Stimulated activated CD8-positive, alpha-beta memory T cell treated with anti-CD3 and anti-CD28 coated beads, Interleukin-7, amount 100 ng/mL, for 48 hours (primary cell): ENCODE measurements around the gene C2orf68.
A peak's percentile ranks its signal among the peaks of the same experiment; 100 is the strongest.
"Not testable (repeated sequence)": the region's sequence is repeated elsewhere in the genome, so short reads cannot be mapped to it uniquely, and the experiment has no call there.

Source experiments
- DNase-seq, 2 donors: peaks; one replicate each; pipeline ENCODE4 v3.0.0-alpha.2; 2020; ENCODE audit warnings: low read depth in 1 of 2; ENCODE audit errors: extremely low read depth in 1 of 2

Gene C2orf68

GRCh38 chr2:85599468-85600234 is 12.2 kb downstream of the C2orf68 start:
- DNase-seq: no peak

GRCh38 chr2:85598594-85599340 is 13.1 kb downstream of the C2orf68 start:
- DNase-seq: no peak

GRCh38 chr2:85597241-85597640 is 14.6 kb downstream of the C2orf68 start:
- no peak for DNase-seq

GRCh38 chr2:85596486-85597143 is 15.3 kb downstream of the C2orf68 start:
- no peak for DNase-seq

GRCh38 chr2:85596026-85596333 is 15.9 kb downstream of the C2orf68 start:
- no peak for DNase-seq

- DNase-seq: peak; percentile 71 to 90
These were observed 16.4 kb downstream of the C2orf68 start, which contains the start of gene RNF181 for GRCh38 chr2:85595301-85596025. TSS of gene RNF181 (plus strand) at chr2:85595745. CDS start at chr2:85595764, 19 bp downstream.

GRCh38 chr2:85594715-85595300 is 17.1 kb downstream of the C2orf68 start:
- no peak for DNase-seq

- no peak for DNase-seq
These were observed 18.8 kb downstream of the C2orf68 start for GRCh38 chr2:85593023-85593422.

GRCh38 chr2:85592299-85592698 is 19.6 kb downstream of the C2orf68 start:
- DNase-seq: not testable (repeated sequence)

GRCh38 chr2:85591563-85591962 is 20.3 kb downstream of the C2orf68 start:
- no peak for DNase-seq

- DNase-seq: no peak
These were observed 20.9 kb downstream of the C2orf68 start for GRCh38 chr2:85590950-85591349.

- no peak for DNase-seq
These were observed 21.7 kb downstream of the C2orf68 start for GRCh38 chr2:85589982-85590791.

- no peak for DNase-seq
These were observed 22.7 kb downstream of the C2orf68 start for GRCh38 chr2:85589181-85589580.

- DNase-seq: no peak
These were observed 23.2 kb downstream of the C2orf68 start for GRCh38 chr2:85588645-85589044.

GRCh38 chr2:85588236-85588635 is 23.6 kb downstream of the C2orf68 start:
- DNase-seq: no peak

- no peak for DNase-seq
These were observed 26.1 kb downstream of the C2orf68 start for GRCh38 chr2:85585781-85586105.

GRCh38 chr2:85584857-85585780 is 26.7 kb downstream of the C2orf68 start:
- no peak for DNase-seq

- peak in 1 of 2 donors; percentile 28 for DNase-seq
These were observed 27.5 kb downstream of the C2orf68 start, which contains the start of gene VAMP5 for GRCh38 chr2:85584354-85584856. TSS of gene VAMP5 (plus strand) at chr2:85584431. CDS start at chr2:85584491, 60 bp downstream.
